G401.6 (cell line): ENCODE data around the gene CLPTM1L.

Experiments
- FAIRE-seq: peaks from 2 replicates; lab custom pipeline; 2012; peaks lifted over from hg19 to GRCh38; lab: Jason Lieb, UNC

Gene CLPTM1L

GRCh38 chr5:1344975-1345838 lies at the start of gene CLPTM1L:
Gene CLPTM1L, minus strand, starts transcription at chr5:1345099. Its CDS starts 258 bp downstream, at chr5:1344841.
- FAIRE-seq = no peak

GRCh38 chr5:1393571-1394501 lies 48.9 kb upstream of the CLPTM1L start:
- FAIRE-seq = no peak

GRCh38 chr5:1392801-1393565 lies 48.1 kb upstream of the CLPTM1L start:
- FAIRE-seq = no peak

- no peak for FAIRE-seq
These were observed 47.4 kb upstream of the CLPTM1L start for GRCh38 chr5:1392261-1392660.

GRCh38 chr5:1391691-1392090 lies 46.8 kb upstream of the CLPTM1L start:
- no peak for FAIRE-seq

- FAIRE-seq = no peak
These were observed 46.1 kb upstream of the CLPTM1L start for GRCh38 chr5:1390861-1391600.

- FAIRE-seq = no peak
These were observed 45.4 kb upstream of the CLPTM1L start for GRCh38 chr5:1390333-1390732.

GRCh38 chr5:1388383-1388967 lies 43.6 kb upstream of the CLPTM1L start:
- no peak for FAIRE-seq

- no peak for FAIRE-seq
These were observed 43.0 kb upstream of the CLPTM1L start for GRCh38 chr5:1387876-1388275.

- no peak for FAIRE-seq
These were observed 42.3 kb upstream of the CLPTM1L start for GRCh38 chr5:1387059-1387755.

GRCh38 chr5:1386274-1386717 lies 41.4 kb upstream of the CLPTM1L start:
- FAIRE-seq = no peak

- FAIRE-seq = no peak
These were observed 40.7 kb upstream of the CLPTM1L start for GRCh38 chr5:1385395-1386273.

GRCh38 chr5:1384521-1384920 lies 39.6 kb upstream of the CLPTM1L start:
- FAIRE-seq = no peak

GRCh38 chr5:1383886-1384401 lies 39.0 kb upstream of the CLPTM1L start:
- FAIRE-seq = no peak

GRCh38 chr5:1383344-1383743 lies 38.4 kb upstream of the CLPTM1L start:
- FAIRE-seq = no peak

- no peak for FAIRE-seq
These were observed 37.4 kb upstream of the CLPTM1L start for GRCh38 chr5:1382248-1382700.

GRCh38 chr5:1381370-1382247 lies 36.7 kb upstream of the CLPTM1L start:
- no peak for FAIRE-seq

- FAIRE-seq = no peak
These were observed 36.0 kb upstream of the CLPTM1L start for GRCh38 chr5:1380910-1381309.
